H1 (cell line): Measurements from ENCODE around the gene SPDEF. TPM values are rescaled to one million over a fixed set of nuclear protein-coding genes. Genes with fewer than 3 reads are reported as not detected.

Source experiments
- CHD1 ChIP-seq: IDR thresholded peaks from 2 replicates; pipeline ENCODE4 v1.6.1; 2012; ENCODE audit warnings: low read depth, low read length, improper control_type of control experiment
- CHD7 ChIP-seq: fragments of 300-600 bp; sonication (generic); IDR thresholded peaks from 2 replicates; pipeline ENCODE4 v1.7.1; 2012; ENCODE audit warnings: low read length, moderate library complexity, mild to moderate bottlenecking, inconsistent platforms; ENCODE audit not compliant: insufficient replicate concordance
- CTBP2 ChIP-seq: IDR thresholded peaks from 2 replicates; pipeline ENCODE4 v1.7.0; 2011; ENCODE audit warnings: borderline replicate concordance, mild to moderate bottlenecking, moderate library complexity, mixed read lengths, low read length; ENCODE audit not compliant: insufficient read depth, insufficient read length
- JUND ChIP-seq: IDR thresholded peaks from 2 replicates; pipeline ENCODE4 v1.6.1; 2011; ENCODE audit warnings: mild to moderate bottlenecking, improper control_type of control experiment, low read length
- KDM1A ChIP-seq: fragments of 200-600, 300-600 bp; sonication (generic); IDR thresholded peaks from 2 replicates; pipeline ENCODE4 v1.7.1; 2016; ENCODE audit warnings: mild to moderate bottlenecking, low read length, borderline replicate concordance
- polyA plus RNA-seq, 7 experiments: library from polyadenylated mRNA; depleted of rRNA in 3 of 7; stranded (reverse) in 5 of 7; unstranded in 2 of 7; fragments of >200 nt in 5 of 7; fragments of 200-250 nt in 2 of 7; gene quantifications; 1 replicate in 5 of 7; 2 replicates in 1 of 7; 4 replicates in 1 of 7; pipeline versions ENCODE4 v1.2.1 to v1.2.3, GENCODE V29; 2011 to 2013; ENCODE audit warnings: missing spikeins in 2 of 7, mixed read lengths in 2 of 7
- total RNA-seq: library from RNA; stranded (reverse); fragmentation: NEBNext Ultra II Directional; extraction: Animal tissue kit (Norgen Biotek cat#: 25700); gene quantifications from 2 replicates; pipeline ENCODE4 v1.2.1, GENCODE V29; 2021

The SPDEF gene
- total and polyA plus RNA-seq, 2 of the 8 experiments (the other 6 are each of a cell fraction or from before 2014, with no cell fraction given): 0.15 to 0.30 TPM

DNA sequence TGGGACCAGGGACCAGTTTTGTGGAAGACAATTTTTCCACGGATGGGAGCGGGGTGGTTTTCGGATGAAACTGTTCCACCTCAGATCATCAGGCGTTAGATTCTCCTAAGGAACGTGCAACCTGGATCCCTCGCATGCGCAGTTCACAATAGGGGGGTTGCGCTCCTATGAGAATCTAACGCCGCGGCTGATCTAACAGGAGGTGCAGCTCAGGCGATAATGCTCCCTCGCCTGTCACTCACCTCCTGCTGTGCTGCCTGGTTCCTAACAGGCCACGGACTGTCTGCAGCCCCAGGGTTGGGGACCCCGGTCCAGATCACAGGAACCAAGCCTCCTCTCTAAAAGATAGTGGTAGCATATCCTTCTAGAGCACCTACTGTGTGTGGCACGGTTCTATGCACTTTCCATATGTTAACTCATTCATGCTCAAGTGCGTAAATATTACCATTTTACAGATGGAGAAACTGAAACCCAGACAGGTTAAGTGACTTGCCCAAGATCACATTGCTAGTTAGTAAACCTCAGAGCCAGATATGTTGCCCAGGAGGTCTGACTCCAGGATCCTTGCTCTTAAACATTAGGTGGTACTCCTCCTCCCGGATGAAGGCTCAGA, 25.3 kb downstream of the SPDEF start (continued):
- TF ChIP-seq CHD7 (no peak), JUND (no peak), KDM1A (no peak), CHD1 (no peak), CTBP2 (no peak)
- TF ChIP-seq, all 59 proteins: peak for 0
